GM12878 (cell line): ENCODE measurements around the gene TCL1B.

Experiments used
- CHD2 ChIP-seq: IDR thresholded peaks from 2 replicates; pipeline ENCODE4 v1.6.1; 2011; ENCODE audit warnings: low read depth, low read length, improper control_type of control experiment, borderline replicate concordance
- TF ChIP-seq, protein P1 (sequence below), 3 experiments: IDR thresholded peaks in 2 of 3; conservative IDR thresholded peaks in 1 of 3; 2 replicates each; pipeline ENCODE4 v1.5.1; 2011; ENCODE audit warnings: low read depth in 3 of 3, low read length in 3 of 3, mild to moderate bottlenecking in 3 of 3, control low read depth in 2 of 3, moderate library complexity in 2 of 3, inconsistent platforms in 1 of 3, mixed read lengths in 1 of 3; ENCODE audit not compliant: control insufficient read depth in 2 of 3, insufficient read depth in 1 of 3; ENCODE audit errors: extremely low read depth in 1 of 3

DNA sequence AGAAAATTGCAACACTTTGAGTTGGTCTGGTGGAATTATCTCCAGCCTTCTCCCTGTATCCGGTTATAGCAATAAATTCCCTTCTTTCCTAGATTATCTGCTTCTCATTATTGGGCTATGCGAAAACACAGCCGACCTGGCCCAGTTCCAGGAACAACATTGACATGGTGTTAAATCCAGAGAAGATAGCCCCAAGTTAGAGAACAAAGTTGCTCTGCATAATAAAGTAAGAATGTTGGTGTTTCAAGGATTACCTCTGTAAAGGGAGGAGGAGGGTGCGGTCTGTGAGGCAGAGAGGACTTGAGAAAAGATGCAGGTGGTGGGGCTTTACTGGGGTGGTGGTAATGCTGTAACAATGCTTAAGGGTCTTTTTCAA lies 15.6 kb downstream of the TCL1B start:
- TF ChIP-seq, protein P1, sequence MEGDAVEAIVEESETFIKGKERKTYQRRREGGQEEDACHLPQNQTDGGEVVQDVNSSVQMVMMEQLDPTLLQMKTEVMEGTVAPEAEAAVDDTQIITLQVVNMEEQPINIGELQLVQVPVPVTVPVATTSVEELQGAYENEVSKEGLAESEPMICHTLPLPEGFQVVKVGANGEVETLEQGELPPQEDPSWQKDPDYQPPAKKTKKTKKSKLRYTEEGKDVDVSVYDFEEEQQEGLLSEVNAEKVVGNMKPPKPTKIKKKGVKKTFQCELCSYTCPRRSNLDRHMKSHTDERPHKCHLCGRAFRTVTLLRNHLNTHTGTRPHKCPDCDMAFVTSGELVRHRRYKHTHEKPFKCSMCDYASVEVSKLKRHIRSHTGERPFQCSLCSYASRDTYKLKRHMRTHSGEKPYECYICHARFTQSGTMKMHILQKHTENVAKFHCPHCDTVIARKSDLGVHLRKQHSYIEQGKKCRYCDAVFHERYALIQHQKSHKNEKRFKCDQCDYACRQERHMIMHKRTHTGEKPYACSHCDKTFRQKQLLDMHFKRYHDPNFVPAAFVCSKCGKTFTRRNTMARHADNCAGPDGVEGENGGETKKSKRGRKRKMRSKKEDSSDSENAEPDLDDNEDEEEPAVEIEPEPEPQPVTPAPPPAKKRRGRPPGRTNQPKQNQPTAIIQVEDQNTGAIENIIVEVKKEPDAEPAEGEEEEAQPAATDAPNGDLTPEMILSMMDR (IDR thresholded peaks at IDR 0.05 in 2 of 3, conservative IDR thresholded peaks at IDR 0.05 in 1 of 3; ENCODE audit: control insufficient read depth in 2 of 3, extremely low read depth in 1 of 3, insufficient read depth in 1 of 3, low read depth in 3 of 3, low read length in 3 of 3): no peak
- TF ChIP-seq CHD2: no peak
